MG63 (cell line): ENCODE results near the gene WSB2. TPM values are rescaled to one million over a fixed set of nuclear protein-coding genes. Genes with fewer than 3 reads are reported as not detected.

Experiments used
- total RNA-seq: library from RNA; depleted of rRNA; stranded (reverse); fragments of >200 nt; shearing (Covaris generic); gene quantifications from 2 replicates; pipeline ENCODE4 v1.2.3, GENCODE V29; 2014; ENCODE audit warnings: low replicate concordance; rRNA removed

WSB2 gene
- total RNA-seq, 1 experiment from 2014 or later: 158 TPM

Other genes with a start within 250 kb of the WSB2 start
- gene KSR2, start 92.2 kb downstream of the WSB2 start, total RNA-seq: not detected in 2 replicates
- gene RFC5, start 44.5 kb downstream of the WSB2 start, total RNA-seq: 28.9 and 46.2 TPM in 2 replicates
- 23.9 and 29.4 TPM in 2 replicates for gene VSIG10, start 42.8 kb upstream of the WSB2 start, total RNA-seq
- gene PEBP1, start 74.9 kb upstream of the WSB2 start, total RNA-seq: 213 and 258 TPM in 2 replicates